ENCODE data around the gene HLA-A. TPM values are rescaled to one million over a fixed set of nuclear protein-coding genes. Genes with fewer than 3 reads are reported as not detected.
"Not testable (repeated sequence)": the region's sequence is repeated elsewhere in the genome, so short reads cannot be mapped to it uniquely, and the experiment has no call there.

HLA-A gene
- total RNA-seq, 4 donors from 2014 or later = 530 to 1,047 (median 828) TPM

DNA sequence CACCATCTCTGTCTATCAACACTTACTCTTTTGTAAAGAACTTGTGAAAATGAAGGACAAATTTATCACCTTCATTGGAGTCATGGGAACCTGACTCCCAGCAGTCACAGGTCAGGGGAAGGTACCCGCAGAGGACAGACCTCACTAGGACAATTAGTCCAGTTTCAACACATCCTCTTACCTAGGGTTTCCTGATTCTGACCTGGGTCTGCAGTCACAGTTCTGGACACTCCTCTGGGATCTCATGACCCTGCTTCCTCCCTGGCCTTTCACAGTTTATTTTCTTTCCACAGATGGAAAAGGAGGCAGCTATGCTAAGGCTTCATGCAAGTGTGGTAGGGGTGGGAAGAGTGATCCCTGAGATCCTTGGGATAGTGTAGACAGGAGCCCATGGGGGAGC lies 15.7 kb downstream of the HLA-A start:
- intact Hi-C loops (cut with DNase I; ENCODE audit: low total_unique reads) = no loop called here
- no peak overlapping the region for H3K4me3 ChIP-seq (ENCODE audit: low read depth, poor library complexity, severe bottlenecking)
- no peak for DNase-seq (ENCODE audit: low spot score in 2 of 2)
- TF ChIP-seq POLR2A (IDR thresholded peaks at IDR 0.05) = no peak
- TF ChIP-seq, protein P1, sequence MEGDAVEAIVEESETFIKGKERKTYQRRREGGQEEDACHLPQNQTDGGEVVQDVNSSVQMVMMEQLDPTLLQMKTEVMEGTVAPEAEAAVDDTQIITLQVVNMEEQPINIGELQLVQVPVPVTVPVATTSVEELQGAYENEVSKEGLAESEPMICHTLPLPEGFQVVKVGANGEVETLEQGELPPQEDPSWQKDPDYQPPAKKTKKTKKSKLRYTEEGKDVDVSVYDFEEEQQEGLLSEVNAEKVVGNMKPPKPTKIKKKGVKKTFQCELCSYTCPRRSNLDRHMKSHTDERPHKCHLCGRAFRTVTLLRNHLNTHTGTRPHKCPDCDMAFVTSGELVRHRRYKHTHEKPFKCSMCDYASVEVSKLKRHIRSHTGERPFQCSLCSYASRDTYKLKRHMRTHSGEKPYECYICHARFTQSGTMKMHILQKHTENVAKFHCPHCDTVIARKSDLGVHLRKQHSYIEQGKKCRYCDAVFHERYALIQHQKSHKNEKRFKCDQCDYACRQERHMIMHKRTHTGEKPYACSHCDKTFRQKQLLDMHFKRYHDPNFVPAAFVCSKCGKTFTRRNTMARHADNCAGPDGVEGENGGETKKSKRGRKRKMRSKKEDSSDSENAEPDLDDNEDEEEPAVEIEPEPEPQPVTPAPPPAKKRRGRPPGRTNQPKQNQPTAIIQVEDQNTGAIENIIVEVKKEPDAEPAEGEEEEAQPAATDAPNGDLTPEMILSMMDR (IDR thresholded peaks at IDR 0.05) = no peak
- 95 to 100% methylated on average over 1 of the region's 1 CpG for WGBS, 2 donors

DNA sequence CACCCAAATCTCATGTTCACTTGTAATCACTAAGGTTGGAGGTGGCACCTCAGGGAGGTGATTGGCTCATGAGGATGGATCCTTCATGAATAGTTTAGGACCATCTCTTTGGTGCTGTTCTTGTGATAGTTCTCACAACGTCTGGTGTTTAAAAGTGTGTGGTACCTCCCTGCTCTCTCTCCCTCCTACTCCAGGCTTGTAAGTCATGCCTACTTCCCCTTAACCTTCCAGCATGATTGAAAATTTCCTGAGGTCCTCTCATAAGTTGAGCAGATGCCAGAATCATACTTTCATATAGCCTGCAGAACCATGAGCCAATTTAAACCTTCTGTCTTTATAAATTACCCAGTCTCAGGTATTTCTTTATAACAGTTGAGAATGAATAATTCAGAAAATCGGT lies 16.6 kb downstream of the HLA-A start:
- WGBS, 2 donors = 49 to 81% methylated on average over 2 of the region's 2 CpGs
- DNase-seq (ENCODE audit: low spot score in 2 of 2) = no peak
- intact Hi-C loops (cut with DNase I; ENCODE audit: low total_unique reads) = no loop called here
- H3K4me3 ChIP-seq (ENCODE audit: low read depth, poor library complexity, severe bottlenecking) = no peak overlapping the region
- TF ChIP-seq, protein P1 (IDR thresholded peaks at IDR 0.05) = no peak
- no peak for TF ChIP-seq POLR2A (IDR thresholded peaks at IDR 0.05)

DNA sequence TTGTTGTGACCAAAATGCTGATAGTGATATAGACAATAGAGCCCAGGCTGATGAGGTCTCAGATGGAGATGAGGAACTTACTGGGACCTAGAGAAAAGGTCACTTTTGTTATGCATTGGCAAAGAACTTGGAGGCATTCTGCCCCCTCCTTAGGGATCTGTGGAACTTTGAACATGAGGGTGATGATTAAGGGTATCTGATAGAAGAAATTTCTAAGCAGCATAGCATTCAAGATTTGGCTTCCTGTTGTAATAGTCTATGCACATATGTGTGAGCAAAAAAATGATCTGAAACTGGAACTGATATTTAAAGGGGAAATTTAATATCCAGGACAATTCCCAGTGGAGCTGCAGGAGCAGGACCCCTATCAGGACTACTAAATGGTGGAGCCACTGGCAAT lies 17.1 kb downstream of the HLA-A start:
- DNase-seq (ENCODE audit: low spot score in 2 of 2) = no peak
- H3K4me3 ChIP-seq (ENCODE audit: low read depth, poor library complexity, severe bottlenecking) = no peak overlapping the region
- intact Hi-C loops (cut with DNase I; ENCODE audit: low total_unique reads) = no loop called here
- TF ChIP-seq POLR2A (IDR thresholded peaks at IDR 0.05) = no peak
- TF ChIP-seq, protein P1 (IDR thresholded peaks at IDR 0.05) = no peak

DNA sequence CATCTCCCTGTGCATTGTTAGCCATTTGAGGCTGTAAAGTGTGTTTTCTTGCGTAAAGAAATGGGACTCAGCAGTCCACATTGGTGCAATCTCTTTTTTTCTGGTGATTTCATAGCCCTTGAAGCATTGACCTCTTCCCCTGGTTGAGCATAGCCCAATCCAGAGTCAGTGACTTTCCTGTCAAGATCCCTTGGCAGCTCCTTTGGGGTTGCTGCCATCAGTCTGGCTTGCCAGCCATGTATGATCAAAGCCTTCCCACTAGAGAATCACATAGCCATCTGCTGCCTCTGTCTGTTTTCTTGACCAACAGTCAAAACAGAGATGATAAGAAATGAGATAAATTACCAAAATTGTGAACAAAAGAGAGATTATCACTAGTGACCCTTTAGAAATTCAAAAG lies 19.6 kb downstream of the HLA-A start:
- H3K4me3 ChIP-seq (ENCODE audit: low read depth, poor library complexity, severe bottlenecking) = no peak overlapping the region
- intact Hi-C loops (cut with DNase I; ENCODE audit: low total_unique reads) = no loop called here
- TF ChIP-seq, protein P1 (IDR thresholded peaks at IDR 0.05) = no peak
- no peak for TF ChIP-seq POLR2A (IDR thresholded peaks at IDR 0.05)
- WGBS, 2 donors = 96 to 100% methylated on average over 1 of the region's 1 CpG
- no peak for DNase-seq (ENCODE audit: low spot score in 2 of 2)

DNA sequence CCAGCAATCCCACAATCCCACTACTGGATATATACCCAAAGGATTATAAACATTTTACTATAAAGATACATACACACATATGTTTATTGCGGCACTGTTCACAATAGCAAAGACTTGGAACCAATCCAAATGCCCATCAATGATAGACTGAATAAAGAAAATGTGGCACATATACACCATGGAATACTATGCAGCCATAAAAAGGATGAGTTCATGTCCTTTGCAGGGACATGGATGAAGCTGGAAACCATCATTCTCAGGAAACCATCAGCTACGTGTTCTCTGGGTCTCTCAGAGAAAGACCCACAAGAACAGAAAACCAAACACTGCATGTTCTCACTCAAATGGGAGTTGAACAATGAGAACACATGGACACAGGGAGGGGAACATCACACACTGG lies 21.4 kb downstream of the HLA-A start:
- intact Hi-C loops (cut with DNase I; ENCODE audit: low total_unique reads); DNase-seq (ENCODE audit: low spot score in 2 of 2); H3K4me3 ChIP-seq (ENCODE audit: low read depth, poor library complexity, severe bottlenecking): not testable (repeated sequence)
- WGBS, 2 donors = 50 to 60% methylated on average over 2 of the region's 2 CpGs

DNA sequence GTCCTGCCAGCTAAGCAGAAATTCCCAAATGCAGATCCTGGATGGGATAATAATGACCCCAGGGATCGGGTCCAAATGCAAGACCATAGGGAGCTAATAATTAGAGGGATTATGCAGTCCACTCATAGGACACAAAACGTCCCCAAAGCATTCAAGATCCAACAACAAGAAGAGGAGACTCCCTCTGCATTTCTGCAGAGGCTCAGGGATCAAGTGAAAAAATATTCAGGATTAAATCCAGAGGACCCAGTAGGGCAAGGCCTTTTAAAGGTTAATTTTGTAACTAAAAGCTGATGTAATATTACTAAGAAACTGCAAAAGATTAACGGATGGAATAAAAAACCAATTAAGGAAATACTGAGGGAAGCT lies 22.2 kb downstream of the HLA-A start:
- TF ChIP-seq, protein P1 (IDR thresholded peaks at IDR 0.05) = no peak
- no peak for TF ChIP-seq POLR2A (IDR thresholded peaks at IDR 0.05)
- DNase-seq (ENCODE audit: low spot score in 2 of 2) = no peak
- no peak overlapping the region for H3K4me3 ChIP-seq (ENCODE audit: low read depth, poor library complexity, severe bottlenecking)
- intact Hi-C loops (cut with DNase I; ENCODE audit: low total_unique reads) = no loop called here
- WGBS, 2 donors = 9 to 18% methylated on average over 3 of the region's 3 CpGs

Measured in lower leg skin (tissue), 4 donors.